EL (cell line): ENCODE results near the gene GNAI3.

Experiments used
- DNase-seq: peaks from one replicate; pipeline ENCODE4 v3.0.0-alpha.2; 2016

Gene GNAI3

DNA sequence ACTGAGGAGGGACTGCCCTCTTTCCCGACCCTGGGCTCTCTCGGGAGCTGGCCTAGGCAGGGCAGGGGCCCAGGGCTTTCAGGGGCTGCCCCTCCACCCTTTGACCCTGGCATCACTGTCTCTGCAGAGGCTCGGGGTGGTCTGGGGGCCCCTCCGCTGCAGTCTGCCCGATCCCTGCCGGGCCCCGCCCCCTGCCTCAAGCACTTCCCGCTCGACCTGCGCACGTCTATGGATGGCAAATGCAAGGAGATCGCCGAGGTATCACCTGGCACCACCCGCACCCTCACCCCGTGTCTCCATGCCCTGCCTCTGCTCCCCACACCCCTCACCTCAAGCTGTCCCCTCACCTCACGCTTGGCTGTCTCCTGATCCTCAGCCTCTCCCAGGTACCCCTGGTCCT, 76.8 kb downstream of the GNAI3 start:
- no peak for DNase-seq

DNA sequence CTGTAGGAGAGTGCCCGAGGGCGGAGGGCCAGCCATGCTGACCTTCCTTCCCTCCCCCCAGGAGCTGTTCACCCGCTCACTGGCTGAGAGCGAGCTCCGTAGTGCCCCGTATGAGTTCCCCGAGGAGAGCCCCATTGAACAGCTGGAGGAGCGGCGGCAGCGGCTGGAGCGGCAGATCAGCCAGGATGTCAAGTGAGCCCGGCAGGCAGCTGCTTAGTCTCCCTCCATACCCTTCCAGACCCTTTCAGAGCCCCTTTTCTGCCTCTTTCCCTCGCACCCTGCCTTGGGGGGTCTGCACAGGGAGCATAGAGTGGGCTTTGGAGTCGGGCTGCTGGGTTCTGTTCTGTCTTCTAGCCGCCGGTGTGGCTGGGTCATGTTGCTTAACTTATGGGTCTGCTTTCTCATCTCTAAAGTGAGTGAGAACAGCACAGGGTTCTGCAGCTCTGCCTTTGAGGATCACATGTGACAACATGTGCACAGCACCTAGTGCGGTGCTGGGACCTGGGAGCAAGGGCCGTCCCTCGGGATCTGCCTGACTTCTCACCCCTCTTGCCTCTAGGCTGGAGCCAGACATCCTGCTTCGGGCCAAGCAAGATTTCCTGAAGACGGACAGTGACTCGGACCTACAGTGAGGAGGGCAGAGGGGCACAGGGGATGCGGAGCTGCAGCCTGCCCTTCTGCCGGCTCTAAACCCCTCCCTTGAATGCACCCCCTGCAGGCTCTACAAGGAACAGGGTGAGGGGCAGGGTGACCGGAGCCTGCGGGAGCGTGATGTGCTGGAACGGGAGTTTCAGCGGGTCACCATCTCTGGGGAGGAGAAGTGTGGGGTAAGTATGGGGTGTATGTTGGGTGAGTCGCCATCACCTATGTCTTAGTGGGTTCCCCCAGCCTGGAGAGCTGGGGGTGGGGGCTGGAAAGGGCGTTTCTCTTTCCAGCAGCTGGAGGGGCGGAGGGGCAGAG, 77.5 kb downstream of the GNAI3 start:
- DNase-seq, result no peak

DNA sequence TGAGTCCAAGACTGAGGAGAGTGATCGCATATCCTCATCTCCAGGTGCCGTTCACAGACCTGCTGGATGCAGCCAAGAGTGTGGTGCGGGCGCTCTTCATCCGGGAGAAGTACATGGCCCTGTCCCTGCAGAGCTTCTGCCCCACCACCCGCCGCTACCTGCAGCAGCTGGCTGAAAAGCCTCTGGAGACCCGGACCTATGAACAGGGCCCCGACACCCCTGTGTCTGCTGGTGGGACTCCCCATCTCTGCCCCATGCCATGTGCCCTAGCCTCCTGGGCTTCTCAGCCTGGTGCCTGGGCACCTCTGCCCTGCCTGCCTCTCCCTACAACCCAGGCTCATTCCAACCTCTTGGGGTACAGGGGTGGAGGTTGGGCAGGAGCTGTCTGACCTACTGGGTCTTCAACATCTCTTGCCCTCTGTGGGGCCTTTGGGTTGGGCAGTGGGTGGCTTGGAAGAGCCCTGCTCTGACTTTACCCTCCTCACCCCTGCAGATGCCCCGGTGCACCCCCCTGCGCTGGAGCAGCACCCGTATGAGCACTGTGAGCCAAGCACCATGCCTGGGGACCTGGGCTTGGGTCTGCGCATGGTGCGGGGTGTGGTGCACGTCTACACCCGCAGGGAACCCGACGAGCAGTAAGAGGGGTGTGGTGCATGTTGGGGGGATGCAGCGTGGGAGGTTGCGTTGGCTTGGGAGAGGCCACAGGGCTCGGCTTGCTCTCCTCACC, 78.4 kb downstream of the GNAI3 start:
- DNase-seq, result no peak

DNA sequence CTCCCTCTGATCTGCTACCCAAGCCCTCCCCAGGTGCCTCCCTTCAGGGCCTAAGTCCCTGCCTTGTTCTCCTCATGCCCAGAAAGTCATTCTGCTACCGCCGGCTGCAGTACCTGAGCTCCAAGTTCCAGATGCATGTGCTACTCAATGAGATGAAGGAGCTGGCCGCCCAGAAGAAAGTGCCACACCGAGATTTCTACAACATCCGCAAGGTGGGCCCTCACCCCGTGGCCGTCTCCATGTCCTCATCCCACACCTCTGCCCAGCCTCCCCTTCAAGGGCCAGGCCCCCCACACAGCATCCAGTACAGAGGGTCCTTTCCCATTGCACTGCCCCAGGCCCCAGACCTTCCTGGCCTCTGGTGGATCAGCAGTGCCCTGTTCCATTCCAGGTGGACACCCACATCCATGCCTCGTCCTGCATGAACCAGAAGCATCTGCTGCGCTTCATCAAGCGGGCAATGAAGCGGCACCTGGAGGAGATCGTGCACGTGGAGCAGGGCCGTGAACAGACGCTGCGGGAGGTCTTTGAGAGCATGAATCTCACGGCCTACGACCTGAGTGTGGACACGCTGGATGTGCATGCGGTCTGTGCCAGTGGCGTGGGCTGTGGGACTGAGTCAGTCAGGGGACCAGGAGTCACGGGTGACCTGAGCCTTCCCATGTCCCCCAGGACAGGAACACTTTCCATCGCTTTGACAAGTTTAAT, 79.4 kb downstream of the GNAI3 start:
- no peak for DNase-seq

DNA sequence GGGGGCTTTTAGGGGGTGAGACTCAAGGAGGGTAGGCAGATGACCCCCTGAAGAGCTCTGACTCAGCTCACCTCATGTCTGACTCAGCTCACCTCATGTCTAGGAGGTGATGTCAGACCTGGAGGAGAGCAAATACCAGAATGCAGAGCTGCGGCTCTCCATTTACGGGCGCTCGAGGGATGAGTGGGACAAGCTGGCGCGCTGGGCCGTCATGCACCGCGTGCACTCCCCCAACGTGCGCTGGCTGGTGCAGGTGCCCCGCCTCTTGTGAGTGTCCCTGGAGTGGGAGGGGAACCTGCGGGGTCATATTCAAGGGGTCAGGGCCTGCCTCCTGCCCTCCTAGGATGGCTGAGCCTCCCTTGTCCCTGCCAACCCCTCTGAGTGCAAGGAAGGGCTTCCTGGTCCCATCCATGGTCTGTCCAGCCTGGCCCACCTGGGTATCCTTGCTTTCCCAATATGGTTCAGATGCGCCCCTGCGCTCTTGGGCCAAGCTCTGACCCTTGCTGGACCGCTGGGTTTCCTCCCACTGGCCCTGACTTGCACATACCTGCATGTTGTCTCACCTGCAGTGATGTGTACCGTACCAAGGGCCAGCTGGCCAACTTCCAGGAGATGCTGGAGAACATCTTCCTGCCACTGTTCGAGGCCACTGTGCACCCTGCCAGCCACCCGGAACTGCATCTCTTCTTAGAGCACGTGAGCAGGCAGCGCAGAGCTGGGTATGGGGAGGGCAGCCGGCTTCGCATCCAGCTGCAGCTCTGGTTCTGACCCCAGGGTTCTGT, 80.3 kb downstream of the GNAI3 start:
- peak; percentile 47 for DNase-seq

DNA sequence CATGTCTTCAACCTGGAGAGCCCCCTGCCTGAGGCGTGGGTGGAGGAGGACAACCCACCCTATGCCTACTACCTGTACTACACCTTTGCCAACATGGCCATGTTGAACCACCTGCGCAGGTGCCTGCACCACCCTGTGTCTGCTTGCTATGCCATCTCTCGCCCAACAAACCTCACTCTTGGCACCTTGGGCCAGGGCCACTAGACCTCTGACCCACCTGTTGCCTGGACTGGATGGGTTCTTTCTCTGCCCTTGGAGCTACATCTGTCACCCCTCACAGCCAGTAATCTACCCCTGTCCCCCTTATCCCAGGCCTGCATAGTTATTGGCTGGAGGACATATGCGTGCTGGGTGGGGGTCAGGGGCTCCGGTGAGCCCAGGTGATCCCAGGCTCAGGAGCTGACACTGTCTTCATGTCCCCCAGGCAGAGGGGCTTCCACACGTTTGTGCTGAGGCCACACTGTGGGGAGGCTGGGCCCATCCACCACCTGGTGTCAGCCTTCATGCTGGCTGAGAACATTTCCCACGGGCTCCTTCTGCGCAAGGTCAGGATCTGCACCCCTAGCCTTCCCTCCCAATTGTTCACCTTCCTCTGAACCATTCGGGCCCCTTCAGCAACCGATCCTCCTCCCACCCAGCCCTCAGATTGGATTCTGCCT, 81.1 kb downstream of the GNAI3 start:
- no peak for DNase-seq

DNA sequence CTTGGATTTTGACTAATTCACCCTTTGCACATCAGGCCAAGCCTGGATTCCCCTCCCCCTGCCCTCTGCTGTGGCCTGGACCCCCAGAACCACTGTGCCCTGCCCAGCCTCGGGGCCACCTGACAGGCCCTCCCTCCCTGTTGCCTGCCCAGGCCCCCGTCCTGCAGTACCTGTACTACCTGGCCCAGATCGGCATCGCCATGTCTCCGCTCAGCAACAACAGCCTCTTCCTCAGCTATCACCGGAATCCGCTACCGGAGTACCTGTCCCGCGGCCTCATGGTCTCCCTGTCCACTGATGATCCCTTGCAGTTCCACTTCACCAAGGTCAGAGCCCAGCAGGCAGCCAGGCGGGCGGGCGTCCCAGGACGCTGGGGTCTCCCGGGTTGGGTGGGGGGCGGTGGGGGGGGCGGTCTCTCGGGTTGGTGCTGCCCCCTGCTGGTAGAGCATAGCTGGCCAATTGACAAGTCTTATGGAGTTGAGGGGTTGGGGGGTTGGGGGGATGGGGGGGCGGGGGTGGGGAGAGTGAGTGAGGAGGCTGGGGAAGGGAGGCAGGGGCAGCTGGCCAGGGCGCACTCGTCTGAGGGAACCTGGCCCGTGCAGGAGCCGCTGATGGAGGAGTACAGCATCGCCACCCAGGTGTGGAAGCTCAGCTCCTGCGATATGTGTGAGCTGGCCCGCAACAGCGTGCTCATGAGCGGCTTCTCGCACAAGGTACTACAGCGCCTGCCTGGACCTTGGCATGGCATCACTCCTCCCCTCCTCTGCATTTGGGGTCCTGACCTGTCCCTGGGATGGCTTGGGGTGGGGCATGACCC, 81.9 kb downstream of the GNAI3 start:
- no peak for DNase-seq

DNA sequence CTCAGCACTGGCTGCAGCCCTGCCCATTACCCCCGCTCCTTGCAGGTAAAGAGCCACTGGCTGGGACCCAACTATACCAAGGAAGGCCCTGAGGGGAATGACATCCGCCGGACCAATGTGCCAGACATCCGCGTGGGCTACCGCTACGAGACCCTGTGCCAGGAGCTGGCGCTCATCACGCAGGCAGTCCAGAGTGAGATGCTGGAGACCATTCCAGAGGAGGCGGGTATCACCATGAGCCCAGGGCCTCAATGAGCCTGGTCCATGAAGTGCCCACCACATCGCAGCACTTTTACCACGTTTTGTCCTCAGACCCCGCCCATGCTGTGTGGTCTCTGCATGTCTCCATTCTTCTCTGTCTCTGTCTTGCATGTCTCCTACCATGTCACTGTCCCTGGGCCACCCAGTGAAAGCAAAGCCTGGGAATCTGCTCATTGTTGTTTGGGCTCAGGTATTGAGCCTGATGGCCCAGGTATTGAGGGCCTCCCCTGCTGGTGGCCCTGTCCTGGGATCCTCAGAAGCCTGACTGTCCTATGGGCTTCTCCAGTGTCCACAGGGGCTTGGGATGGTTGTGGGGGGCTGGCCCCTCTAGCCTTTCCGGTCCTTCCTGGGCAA, 82.6 kb downstream of the GNAI3 start:
- DNase-seq, result no peak

DNA sequence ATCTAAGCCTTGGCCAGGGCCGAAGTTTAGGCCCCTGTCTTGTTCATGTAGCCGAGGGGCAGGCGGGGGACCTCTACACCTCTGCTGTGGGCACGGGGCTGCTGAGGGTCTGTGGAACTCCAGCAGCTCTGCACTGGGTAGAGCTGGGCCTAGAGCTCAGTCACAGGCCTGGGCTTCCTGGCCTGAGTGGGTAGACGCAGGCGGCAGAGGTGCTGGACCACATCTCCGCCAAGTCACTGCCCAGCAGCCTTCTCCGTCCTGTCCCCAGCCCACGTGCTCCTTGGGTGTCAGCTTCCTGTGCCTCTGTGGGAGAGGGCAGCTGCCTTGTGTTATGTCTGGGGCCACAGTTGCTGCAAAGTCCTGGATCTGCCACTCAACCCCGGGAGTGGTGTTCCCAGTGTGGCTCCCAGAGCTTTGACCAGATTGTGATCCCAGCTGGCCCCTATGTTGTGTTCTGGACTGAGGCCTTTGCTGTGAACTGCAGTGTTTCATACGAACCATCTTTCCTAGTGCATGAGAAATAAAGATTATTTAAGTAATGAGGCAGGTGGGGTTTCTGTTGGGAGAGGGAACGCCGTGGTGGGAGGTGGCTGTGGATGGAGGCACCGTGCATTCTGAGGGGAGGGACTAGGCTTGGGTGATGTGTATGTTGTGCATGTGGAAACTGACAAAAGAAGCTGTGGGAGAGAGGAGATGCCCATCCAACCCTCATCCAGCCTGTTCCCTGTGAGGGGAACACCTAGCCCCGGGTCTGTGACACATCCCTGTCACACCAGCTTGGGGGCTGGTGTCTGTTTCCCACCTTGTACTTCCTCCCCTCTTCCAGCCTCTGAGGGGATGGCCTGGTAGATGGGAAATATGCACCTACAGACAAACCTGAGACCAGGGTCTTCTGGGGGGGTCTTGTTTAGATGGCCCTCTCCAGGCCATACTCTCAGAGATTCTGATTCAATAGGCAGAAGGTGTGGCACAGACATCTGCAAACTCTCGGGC, 83.4 kb downstream of the GNAI3 start:
- DNase-seq, result no peak

DNA sequence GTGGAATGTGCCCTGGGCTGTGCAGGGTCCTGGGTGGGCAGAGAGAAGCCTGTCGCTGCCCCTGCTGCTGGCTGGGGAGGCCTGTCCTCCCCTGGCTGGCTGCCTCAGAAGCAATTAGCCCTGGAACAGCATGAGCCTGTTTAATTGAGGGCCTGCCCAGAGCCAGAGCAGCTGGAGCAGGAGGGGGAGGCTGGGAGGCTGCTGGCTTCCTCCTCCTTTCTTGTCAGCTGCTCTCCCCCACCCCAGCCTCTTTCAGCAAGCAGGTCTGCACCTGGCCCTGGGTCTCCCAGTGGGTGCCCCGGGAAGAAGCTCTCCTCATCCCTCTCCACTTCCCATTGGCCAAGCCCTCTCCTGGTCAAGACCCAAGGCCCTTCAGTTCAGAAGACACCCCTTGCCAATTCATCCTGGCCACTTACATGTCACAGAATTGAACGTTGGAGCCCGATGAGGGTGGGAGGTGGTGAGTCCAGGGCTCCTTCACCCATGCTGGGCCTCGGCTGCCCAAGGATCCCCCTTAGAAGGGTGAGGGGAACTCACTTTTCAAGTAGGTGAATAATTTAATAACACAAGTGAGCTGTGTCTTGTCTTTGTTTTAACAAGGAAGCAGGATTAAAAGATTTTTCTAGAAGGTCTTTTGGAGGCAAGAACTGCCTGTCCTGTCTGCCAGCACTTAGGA, 84.4 kb downstream of the GNAI3 start:
- DNase-seq, result no peak

DNA sequence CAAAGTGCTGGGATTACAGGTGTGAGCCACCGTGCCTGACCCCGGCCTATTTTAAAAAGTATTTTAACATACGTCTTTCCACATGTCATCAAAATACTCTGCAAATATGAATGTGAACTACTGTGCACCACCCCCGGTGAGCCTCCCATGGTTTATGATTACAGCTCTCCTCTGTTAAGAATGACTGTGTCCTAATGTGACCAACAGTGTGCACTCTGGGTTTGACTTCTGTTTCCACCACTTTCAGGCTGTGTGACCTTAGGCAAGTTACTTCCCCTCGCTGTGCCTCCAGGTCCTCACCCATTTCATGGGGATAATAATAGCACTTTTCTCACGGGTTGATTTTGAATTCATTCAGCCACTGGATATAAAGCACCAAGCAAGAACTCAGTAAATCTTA, 85.9 kb downstream of the GNAI3 start:
- no peak for DNase-seq

DNA sequence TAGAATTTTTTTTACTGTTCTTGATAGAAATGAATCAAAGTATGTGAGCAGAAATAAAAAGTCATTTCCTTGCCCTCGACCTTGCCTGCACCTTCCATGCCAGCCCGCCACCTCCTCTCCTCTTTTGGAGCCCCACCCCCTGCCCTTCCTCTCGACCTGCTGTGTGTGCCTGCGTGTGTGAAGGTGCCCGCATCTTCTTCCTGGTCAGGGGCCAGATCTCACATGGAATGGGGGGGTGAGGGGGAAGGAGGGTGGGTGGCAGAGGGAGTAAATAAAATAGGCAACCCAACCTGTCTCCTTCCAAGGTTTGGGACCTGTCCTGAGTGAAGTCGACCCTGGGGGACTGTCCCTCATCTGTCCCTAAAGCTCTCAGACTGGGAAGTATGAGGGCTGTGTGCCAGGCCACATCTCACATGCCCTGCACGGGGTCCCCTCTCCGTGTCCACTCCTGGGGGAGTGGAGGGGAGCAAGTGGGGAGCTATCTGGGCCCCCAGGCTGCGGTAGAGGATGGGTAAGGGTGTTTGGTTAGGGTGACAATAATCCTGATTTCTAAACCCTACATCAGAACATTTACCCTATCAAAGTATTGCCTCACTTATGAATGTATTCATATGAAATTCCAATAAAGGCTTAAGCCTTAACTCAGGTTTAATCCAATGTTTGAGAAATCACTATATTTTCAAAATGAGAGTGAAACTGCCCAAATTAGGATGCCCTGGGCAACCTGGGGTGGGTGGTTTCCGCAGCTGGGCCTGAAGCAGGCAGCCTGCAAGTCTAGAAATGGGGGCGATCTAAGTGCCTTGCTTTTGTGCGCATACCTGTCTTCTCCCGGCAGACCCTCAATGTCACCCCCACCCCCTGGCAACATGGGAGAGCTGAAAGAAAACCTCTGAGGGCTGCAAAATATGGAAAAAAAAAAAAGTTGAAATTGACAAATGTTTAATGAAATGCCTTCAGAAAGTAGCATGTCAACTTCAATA, 86.6 kb downstream of the GNAI3 start:
- DNase-seq, result no peak

DNA sequence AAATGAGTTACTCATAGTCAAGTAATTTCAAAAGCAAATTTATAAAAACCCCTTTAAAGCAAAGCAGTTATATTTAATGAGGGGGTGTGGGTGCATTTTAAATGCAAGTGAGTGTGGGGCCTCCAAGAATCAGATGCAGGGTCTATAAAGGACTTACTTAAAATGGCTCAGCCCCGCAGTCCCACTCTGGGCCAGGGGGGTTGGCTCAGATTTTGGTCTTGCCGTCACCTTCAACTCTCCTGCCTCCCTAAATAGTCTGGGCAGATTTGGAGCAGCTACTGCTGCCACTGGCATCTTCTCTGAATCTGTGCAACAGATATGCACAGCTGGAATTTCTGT, 87.4 kb downstream of the GNAI3 start:
- no peak for DNase-seq

DNA sequence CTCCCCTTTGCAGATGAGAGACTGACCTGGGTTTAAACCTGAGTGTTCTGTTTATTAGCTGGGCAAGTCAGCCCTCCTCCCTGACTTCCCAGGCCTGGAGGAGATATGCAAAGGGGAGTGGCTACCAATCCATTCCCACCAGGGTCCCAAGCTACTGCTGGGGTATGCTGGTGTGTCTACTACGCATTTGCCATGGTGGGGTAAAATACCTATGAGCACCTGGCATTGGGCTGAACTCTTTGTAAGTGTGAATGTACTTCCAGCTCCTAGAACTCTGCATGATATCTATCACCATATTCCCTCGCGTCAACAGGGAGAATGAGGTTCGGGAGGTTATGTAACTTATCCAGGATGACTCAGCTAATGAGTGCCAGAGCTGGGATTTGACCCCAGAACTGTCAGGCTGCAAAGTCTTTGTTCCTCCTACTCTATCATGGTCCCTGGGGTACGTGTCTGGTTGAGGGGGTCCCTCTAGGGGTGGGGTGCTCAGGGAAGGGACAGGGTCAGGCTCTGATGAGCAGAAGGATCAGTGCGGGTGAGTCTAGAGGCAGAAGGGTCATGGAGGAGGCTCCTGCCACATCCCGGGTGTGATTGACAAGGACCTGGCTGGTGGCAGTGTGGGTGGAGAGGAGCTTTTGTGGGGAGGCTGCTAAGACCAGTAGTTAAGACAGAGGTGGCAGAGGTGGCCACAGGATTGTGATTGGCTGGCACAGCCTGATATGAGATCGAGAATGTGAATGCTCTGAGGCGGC, 88.0 kb downstream of the GNAI3 start:
- peak; percentile 63 for DNase-seq

DNA sequence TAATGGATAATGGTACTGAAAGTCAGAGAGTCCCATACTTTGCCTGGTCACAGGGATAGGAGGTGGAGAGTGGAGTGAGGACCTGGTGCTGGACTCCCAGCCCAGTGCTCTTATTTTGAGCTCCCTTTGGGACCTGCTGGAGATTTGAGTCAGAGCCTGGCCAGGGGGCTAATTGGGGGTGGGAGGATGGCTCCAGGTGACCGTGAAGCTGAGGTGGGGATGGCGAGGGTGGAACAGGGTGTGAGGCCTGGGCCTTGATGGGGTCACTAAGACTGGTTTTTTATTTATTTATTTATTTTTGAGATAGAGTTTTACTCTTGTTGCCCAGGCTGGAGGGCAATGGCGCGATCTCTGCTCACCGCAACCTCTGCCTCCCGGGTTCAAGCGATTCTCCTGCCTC, 89.0 kb downstream of the GNAI3 start:
- no peak for DNase-seq

DNA sequence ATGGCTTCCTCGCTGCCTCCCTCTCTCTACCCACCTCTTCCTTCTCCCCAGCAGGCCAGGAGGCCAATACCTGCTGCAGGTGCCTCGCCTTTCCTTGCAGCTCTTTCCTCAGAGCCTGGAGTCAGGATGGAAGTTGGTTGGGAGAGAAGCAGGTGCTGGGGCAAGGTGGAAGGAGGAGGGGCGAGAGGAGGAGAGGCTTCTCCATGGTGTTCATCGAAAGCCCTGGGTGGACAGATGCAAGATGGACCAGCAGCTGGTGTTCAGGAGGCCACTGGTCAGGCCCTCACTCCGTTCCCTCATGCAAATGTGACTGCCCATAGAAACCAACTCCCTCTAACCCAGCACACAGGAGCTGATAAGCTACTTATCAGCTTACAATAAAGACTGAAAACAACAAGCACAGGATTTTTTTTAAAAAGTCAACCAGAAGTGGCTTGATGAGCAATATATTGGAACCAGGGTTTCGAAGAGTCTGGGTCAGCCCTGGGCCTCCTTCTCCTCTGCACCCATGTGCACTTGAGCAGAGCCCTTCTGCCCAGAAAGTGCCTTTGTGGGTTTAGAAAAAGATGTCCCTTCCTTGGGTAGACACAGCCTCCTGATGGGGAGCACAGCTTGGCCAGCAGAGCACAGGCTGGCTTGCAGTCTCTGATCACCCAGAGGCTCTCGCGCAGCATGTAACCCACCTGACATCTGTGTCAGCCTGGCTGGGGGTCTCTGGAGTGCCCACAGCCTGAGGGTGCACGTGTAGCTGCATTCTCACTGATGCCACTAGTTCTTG, 90.8 kb downstream of the GNAI3 start:
- no peak for DNase-seq
